NB4 (cell line): Measurements from ENCODE around the gene OPTN.

Experiments
- MYC ChIP-seq: IDR thresholded peaks from 2 replicates; pipeline ENCODE4 v1.6.1; 2011; ENCODE audit warnings: low read depth, low read length
- POLR2A ChIP-seq: IDR thresholded peaks from 2 replicates; pipeline ENCODE4 v1.6.1; 2011; ENCODE audit warnings: mild to moderate bottlenecking; ENCODE audit not compliant: insufficient read length; ENCODE audit errors: extremely low read depth
- TF ChIP-seq, protein P1 (sequence below): IDR thresholded peaks from one replicate; pipeline ENCODE4 v1.5.1; 2012; ENCODE audit warnings: low read depth, low read length
- TF ChIP-seq, protein P2 (sequence below): IDR thresholded peaks from 2 replicates; pipeline ENCODE4 v1.6.1; 2011; ENCODE audit warnings: low read depth, low read length

DNA sequence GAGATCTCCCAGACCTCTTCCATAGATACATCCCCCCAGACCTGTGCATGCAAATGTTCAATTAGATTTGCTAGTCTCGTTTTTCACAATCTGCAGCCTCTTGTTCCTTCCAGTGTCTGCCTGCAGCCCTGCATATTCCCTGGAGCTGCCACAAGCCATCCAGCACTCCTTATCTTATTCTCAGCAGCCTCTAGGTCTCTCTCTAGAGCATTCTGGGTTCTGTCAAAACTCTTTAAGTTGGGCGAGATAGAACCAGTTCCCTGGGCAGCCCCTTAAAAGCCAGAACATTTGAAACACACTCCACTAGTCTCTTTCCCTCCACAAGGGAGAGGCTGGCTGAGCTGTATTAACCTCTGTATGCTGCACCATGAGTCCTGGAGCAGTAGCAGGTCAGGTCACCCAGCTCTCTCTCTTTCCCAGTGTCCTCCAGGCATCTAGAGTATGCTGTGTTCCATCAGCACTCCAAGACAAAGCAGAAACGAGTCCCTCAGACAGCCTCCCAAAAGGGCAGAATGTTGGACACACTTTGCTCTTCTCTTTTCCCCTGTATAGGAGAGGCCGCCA is 40.7 kb downstream of the OPTN start:
- TF ChIP-seq POLR2A: no peak
- TF ChIP-seq, protein P1, sequence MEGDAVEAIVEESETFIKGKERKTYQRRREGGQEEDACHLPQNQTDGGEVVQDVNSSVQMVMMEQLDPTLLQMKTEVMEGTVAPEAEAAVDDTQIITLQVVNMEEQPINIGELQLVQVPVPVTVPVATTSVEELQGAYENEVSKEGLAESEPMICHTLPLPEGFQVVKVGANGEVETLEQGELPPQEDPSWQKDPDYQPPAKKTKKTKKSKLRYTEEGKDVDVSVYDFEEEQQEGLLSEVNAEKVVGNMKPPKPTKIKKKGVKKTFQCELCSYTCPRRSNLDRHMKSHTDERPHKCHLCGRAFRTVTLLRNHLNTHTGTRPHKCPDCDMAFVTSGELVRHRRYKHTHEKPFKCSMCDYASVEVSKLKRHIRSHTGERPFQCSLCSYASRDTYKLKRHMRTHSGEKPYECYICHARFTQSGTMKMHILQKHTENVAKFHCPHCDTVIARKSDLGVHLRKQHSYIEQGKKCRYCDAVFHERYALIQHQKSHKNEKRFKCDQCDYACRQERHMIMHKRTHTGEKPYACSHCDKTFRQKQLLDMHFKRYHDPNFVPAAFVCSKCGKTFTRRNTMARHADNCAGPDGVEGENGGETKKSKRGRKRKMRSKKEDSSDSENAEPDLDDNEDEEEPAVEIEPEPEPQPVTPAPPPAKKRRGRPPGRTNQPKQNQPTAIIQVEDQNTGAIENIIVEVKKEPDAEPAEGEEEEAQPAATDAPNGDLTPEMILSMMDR: no peak
- TF ChIP-seq, protein P2, sequence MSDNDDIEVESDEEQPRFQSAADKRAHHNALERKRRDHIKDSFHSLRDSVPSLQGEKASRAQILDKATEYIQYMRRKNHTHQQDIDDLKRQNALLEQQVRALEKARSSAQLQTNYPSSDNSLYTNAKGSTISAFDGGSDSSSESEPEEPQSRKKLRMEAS: no peak
- TF ChIP-seq MYC: no peak
